GM12878 (cell line): Measurements from ENCODE around the gene EPHB1.

Experiments used
- BHLHE40 ChIP-seq, 2 experiments: fragments of 450-650 bp in 1 of 2; IDR thresholded peaks; 2 replicates each; pipeline ENCODE4 v1.6.1; 2011 to 2017; ENCODE audit warnings: low read depth in 2 of 2, borderline replicate concordance in 1 of 2, improper control_type of control experiment in 1 of 2, low read length in 1 of 2, mild to moderate bottlenecking in 1 of 2
- CEBPB ChIP-seq, 2 experiments: fragments of 150-350 bp in 1 of 2; IDR thresholded peaks; 2 replicates each; pipeline ENCODE4 v1.6.1; 2012 to 2014; ENCODE audit warnings: low read depth in 2 of 2, low read length in 2 of 2, borderline replicate concordance in 1 of 2, inconsistent platforms in 1 of 2
- CREB1 ChIP-seq: IDR thresholded peaks from 2 replicates; pipeline ENCODE4 v1.6.1; 2012; ENCODE audit warnings: low read depth, mild to moderate bottlenecking, inconsistent platforms
- EGR1 ChIP-seq, 2 experiments: IDR thresholded peaks; 1 replicate in 1 of 2; 2 replicates in 1 of 2; pipeline ENCODE4 v1.6.1; 2011 to 2012; ENCODE audit warnings: low read depth in 2 of 2, low read length in 2 of 2, borderline replicate concordance in 1 of 2, mild to moderate bottlenecking in 1 of 2, moderate library complexity in 1 of 2
- EP300 ChIP-seq, 2 experiments: fragments of 150-350 bp in 1 of 2; IDR thresholded peaks; 2 replicates each; pipeline ENCODE4 v1.6.1; 2011 to 2012; ENCODE audit warnings: low read depth in 2 of 2, low read length in 2 of 2, borderline replicate concordance in 1 of 2, improper control_type of control experiment in 1 of 2, inconsistent platforms in 1 of 2; ENCODE audit not compliant: control insufficient read depth in 1 of 2
- FOXM1 ChIP-seq: IDR thresholded peaks from 2 replicates; pipeline ENCODE4 v1.6.1; 2012; ENCODE audit warnings: low read depth, mild to moderate bottlenecking, inconsistent platforms, low read length, moderate library complexity
- POLR2A ChIP-seq: IDR thresholded peaks from 2 replicates; pipeline ENCODE4 v1.6.1; 2011; ENCODE audit warnings: low read depth, mild to moderate bottlenecking, low read length
- POLR2AphosphoS5 ChIP-seq: IDR thresholded peaks from 2 replicates; pipeline ENCODE4 v1.6.1; 2011; ENCODE audit warnings: mild to moderate bottlenecking, low read length, inconsistent platforms
- RELA ChIP-seq: fragments of 450-650 bp; IDR thresholded peaks from 2 replicates; pipeline ENCODE4 v1.8.0; 2014; ENCODE audit warnings: borderline replicate concordance; ENCODE audit not compliant: partially characterized antibody
- SP1 ChIP-seq: IDR thresholded peaks from one replicate; pipeline ENCODE4 v1.6.1; 2011; ENCODE audit warnings: low read depth, low read length
- USF2 ChIP-seq: IDR thresholded peaks from 2 replicates; pipeline ENCODE4 v1.6.1; 2011; ENCODE audit warnings: low read depth, low read length, improper control_type of control experiment, borderline replicate concordance
- YY1 ChIP-seq: IDR thresholded peaks from 2 replicates; pipeline ENCODE4 v1.6.1; 2011; ENCODE audit warnings: low read depth, mild to moderate bottlenecking, low read length
- ZNF24 ChIP-seq: fragments of 450-650 bp; IDR thresholded peaks from 2 replicates; pipeline ENCODE4 v1.6.1; 2017; ENCODE audit warnings: antibody characterized with exemption, mild to moderate bottlenecking

- no peak for TF ChIP-seq FOXM1
- TF ChIP-seq ZNF24 = no peak
- TF ChIP-seq BHLHE40 (IDR thresholded peaks at IDR 0.05; ENCODE audit: borderline replicate concordance in 1 of 2, low read depth in 2 of 2, low read length in 1 of 2) = no peak
- no peak for TF ChIP-seq POLR2AphosphoS5
- TF ChIP-seq EP300 (IDR thresholded peaks at IDR 0.05; ENCODE audit: borderline replicate concordance in 1 of 2, control insufficient read depth in 1 of 2, low read depth in 2 of 2, low read length in 2 of 2) = no peak
- TF ChIP-seq USF2 = no peak
- no peak for TF ChIP-seq CEBPB (IDR thresholded peaks at IDR 0.05; ENCODE audit: borderline replicate concordance in 1 of 2, low read depth in 2 of 2, low read length in 2 of 2)
- no peak for TF ChIP-seq YY1
- TF ChIP-seq EGR1 (IDR thresholded peaks at IDR 0.05; ENCODE audit: borderline replicate concordance in 1 of 2, low read depth in 2 of 2, low read length in 2 of 2) = no peak
- no peak for TF ChIP-seq POLR2A
- TF ChIP-seq CREB1 = no peak
- TF ChIP-seq RELA = no peak
- no peak for TF ChIP-seq SP1
Measured at GRCh38 chr3:135107043-135107442, 312.0 kb downstream of the EPHB1 start.
